Stimulated activated CD4-positive, alpha-beta T cell treated with anti-CD3 and anti-CD28 coated beads, Interleukin-2, amount 100 ng/mL, for 4 hours (primary cell): ENCODE measurements around the gene MLC1.

Source experiments
- DNase-seq: peaks from one replicate; pipeline ENCODE4 v3.0.0-alpha.2; 2020; ENCODE audit warnings: low read depth

Gene MLC1

GRCh38 chr22:50035976-50036724 is 49.1 kb downstream of the MLC1 start:
- DNase-seq, result no peak

- no peak for DNase-seq
These were observed 49.9 kb downstream of the MLC1 start for GRCh38 chr22:50035131-50035881.

DNA sequence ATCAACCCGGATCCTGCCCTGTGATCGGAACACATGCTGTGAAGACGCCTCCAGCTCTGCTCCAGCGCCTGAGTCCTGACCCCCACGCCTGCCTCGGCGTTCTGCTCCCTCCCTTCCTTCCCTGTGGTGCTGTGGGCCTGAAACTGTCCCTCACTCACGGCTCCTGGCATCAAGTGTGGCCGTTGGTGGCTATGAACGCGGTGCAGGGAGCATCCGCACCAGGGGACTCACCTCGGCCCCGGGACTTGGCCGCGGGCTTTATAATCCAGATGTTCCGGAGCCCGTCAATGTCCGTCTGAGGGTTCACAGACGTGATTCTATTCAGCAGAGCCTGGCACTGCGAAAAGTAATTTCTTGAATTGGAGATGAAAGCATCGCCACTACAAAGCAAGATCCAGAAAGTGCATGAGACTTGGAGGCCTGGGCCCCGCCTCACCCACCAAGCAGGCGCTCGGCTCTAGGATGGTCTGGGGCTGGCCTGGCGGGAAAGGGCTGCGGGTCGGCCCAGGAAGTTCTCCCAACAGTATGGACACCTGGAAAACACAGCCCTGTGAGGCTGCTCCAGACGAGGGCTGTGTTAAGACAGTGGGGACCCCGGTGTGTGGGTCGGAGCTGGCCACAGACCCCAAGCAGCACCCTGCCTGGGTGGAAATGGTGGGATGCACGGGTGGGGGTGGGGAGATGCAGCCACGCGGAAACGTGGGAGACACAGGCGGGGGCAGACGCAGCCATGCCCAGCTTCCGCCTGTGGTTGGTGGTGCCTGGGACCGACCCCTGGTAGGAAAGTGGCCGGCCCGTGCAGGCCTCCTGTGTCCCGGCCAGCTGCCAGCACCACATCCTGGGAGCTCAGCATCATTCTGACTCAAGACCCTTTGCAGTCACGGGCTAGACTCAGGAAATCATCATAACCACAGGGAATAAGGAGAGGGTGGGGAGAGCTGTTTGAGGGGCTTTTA is 50.8 kb downstream of the MLC1 start:
- no peak for DNase-seq

DNA sequence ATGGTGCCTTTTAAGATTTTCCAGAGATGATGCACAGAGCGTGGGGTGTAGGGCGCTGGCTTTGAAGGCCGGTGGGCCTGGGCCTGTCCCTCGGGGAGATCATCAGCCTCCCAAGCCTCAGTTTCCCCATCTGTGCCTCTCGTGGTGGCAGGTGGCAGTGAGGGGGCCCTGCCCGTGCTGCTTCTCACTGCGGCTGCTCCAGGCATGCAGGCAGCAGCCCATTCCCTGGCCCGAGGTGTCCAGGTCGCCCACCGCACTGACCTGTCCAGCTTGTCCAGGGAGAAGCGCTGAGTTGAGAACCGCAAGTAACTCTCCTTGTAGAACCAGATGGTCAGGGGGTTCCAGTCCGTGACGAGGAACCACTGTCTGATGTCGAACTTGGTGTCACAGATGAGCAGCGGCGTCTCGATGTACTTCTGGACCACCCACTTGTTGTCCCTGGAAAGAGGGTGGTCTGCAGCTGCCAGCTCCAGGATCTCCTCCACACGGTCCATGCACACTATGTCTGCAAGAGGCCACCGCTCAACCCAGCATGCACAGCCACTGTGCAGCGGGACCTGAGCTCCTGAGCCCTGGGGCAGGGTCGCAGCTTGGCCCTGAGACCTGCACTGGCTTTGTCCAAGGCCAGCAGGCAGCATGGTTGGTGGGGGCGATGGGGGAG is 52.2 kb downstream of the MLC1 start:
- no peak for DNase-seq

GRCh38 chr22:50032109-50032871 is 52.9 kb downstream of the MLC1 start:
- no peak for DNase-seq

DNA sequence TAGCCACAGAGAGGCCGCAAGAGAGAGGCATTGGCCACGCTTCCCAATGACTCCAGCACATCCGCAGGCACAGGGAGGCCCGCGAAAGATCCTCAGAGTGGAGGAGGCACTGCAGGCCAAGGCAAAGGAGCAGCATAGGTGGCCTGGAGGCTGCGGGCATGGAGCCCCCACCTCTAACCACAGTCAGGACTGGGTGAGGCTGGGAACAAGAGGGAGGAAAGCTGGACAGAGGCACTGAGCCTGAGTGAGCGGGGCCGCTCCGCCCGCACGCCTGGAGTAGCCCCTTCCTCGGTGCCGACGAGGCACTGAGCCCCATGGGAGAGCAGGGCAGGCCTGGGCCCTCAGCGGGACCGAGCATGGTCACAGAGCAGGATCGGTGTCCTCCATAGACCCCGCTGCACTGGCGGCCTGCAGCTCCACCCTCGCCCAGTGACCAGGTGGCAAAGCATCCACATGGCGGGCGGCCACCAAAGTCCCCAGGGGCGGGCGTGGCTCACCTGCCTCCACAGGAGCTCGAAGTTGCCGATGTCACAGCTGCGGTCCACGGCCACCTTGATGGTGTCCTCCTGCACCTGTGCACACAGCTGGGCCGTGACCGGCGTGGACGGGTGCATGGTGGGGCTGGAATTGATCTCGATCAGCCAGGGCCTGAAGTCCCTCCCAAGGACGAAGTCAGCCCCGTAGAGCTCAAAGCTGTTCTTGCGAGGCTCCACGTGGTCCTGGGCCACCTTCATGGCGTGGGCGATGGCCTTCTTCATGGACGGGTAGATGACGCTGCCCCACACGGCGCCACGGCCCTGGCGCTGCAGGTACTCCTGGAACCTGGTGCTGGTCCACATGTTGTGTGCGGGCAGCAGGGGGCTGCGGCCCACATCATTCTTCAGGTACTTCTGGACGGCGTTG is 53.8 kb downstream of the MLC1 start:
- DNase-seq, result no peak

GRCh38 chr22:50030297-50031188 is 54.7 kb downstream of the MLC1 start:
- peak; percentile 81 for DNase-seq

- DNase-seq, result peak; percentile 61
These were observed 57.3 kb downstream of the MLC1 start for GRCh38 chr22:50027639-50028537.

GRCh38 chr22:50025993-50026392 is 59.2 kb downstream of the MLC1 start:
- DNase-seq, result no peak

GRCh38 chr22:50022171-50022819 is 62.9 kb downstream of the MLC1 start:
- no peak for DNase-seq

GRCh38 chr22:50020606-50021005 is 64.6 kb downstream of the MLC1 start:
- no peak for DNase-seq

GRCh38 chr22:50019316-50019715 is 65.9 kb downstream of the MLC1 start:
- no peak for DNase-seq

GRCh38 chr22:50018608-50019285 is 66.5 kb downstream of the MLC1 start:
- no peak for DNase-seq

GRCh38 chr22:50017701-50018224 is 67.5 kb downstream of the MLC1 start:
- no peak for DNase-seq

DNA sequence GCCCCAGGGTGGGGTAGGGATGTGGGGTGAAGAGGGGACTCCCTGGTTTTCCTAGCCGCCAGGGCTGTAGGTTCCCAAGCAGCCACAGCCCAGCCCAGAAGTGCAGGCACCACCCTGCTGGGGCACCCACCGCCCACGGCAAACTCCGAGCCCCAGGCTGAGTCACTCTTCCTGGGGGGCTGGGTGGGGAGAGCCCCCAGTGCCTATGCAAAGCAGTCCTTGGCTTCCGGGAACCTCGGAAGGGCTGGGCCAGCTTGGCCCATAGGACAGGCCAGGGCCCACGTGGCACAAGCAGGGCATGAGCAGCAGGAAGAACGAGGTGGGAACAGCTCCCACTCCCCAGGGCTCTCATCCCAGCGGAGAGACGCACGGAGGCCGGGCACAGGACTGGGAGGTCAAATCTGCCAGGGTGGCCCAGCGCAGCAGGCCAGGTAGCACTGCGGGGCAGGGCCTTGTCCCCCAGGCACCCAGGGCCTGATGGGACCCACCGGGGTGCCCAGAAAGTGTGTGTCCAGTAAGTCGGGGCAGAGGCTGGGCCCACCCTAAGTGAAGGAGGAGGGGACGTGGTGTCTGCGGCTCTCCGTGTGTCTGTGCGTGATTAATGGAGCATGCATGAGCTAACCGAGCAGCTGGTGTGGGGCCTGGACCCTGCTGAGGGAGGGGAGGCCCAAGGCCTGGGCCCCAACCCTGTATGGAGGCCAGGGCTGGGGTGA is 68.1 kb downstream of the MLC1 start:
- peak; percentile 63 for DNase-seq
